K562 (cell line): ENCODE measurements around the gene TRAK1.

Experiments used
- CTCF ChIP-seq, 3 experiments: IDR thresholded peaks in 2 of 3; conservative IDR thresholded peaks in 1 of 3; 2 replicates each; pipeline ENCODE4 v1.5.1; 2011 to 2012; ENCODE audit warnings: low read length in 3 of 3, mild to moderate bottlenecking in 3 of 3, control low read depth in 2 of 3, improper control_type of control experiment in 1 of 3, inconsistent platforms in 1 of 3, low read depth in 1 of 3, mixed read lengths in 1 of 3, moderate library complexity in 1 of 3; ENCODE audit not compliant: insufficient read depth in 2 of 3
- CUX1 ChIP-seq: fragments of 200-800 bp; sonication (Bioruptor generic); IDR thresholded peaks from 2 replicates; pipeline ENCODE4 v1.6.1; 2016; ENCODE audit warnings: missing genetic modification characterization, missing compliant biosample characterization
- EP300 ChIP-seq: IDR thresholded peaks from 2 replicates; pipeline ENCODE4 v1.6.1; 2012; ENCODE audit warnings: low read length, improper control_type of control experiment
- FOS ChIP-seq: IDR thresholded peaks from 3 replicates; pipeline ENCODE4 v1.6.1; 2011; ENCODE audit not compliant: insufficient read length; ENCODE audit errors: extremely low read depth
- POLR2A ChIP-seq: fragments of 450-650 bp; conservative IDR thresholded peaks from 2 replicates; pipeline ENCODE4 v1.6.1; 2016
- ZBTB33 ChIP-seq: sonication (generic); formaldehyde crosslinking; IDR thresholded peaks from 2 replicates; pipeline ENCODE4 v1.8.1; 2023; ENCODE audit warnings: mild to moderate bottlenecking, missing genetic modification reagents
- ZNF79 ChIP-seq: fragments of 250-450 bp; sonication (Bioruptor Pico); IDR thresholded peaks from 2 replicates; pipeline ENCODE4 v1.4.0; 2020; ENCODE audit warnings: low read depth, mild to moderate bottlenecking, moderate library complexity

GRCh38 chr3:42225486-42226363 lies 134.6 kb downstream of the TRAK1 start:
- no peak for TF ChIP-seq POLR2A
- no peak for TF ChIP-seq FOS
- no peak for TF ChIP-seq CUX1 (CRISPR knock-in tag)
- no peak for TF ChIP-seq EP300
- no peak for TF ChIP-seq ZNF79 (CRISPR knock-in tag)
- TF ChIP-seq CTCF (IDR thresholded peaks at IDR 0.05 in 2 of 3, conservative IDR thresholded peaks at IDR 0.05 in 1 of 3; ENCODE audit: insufficient read depth in 2 of 3, low read depth in 1 of 3, low read length in 3 of 3) = no peak
- TF ChIP-seq ZBTB33 = no peak
